Thyroid gland (tissue), 4 donors: ENCODE results near the gene ZDHHC8. TPM values are rescaled to one million over a fixed set of nuclear protein-coding genes. Genes with fewer than 3 reads are reported as not detected.

Experiments
- DNase-seq, 2 donors: peaks; one replicate each; pipeline ENCODE4 v3.0.0-alpha.2; 2019
- H3K27ac ChIP-seq, 3 donors: fragments of 200-600 bp; sonication (generic); 1 replicate in 2 of 3; 2 replicates in 1 of 3; pipeline ENCODE4 v1.5.1; 2016 to 2019; ENCODE audit warnings: mild to moderate bottlenecking in 1 of 3, moderate library complexity in 1 of 3
- H3K27me3 ChIP-seq: fragments of 200-600 bp; sonication (generic); one replicate; pipeline ENCODE4 v1.5.1; 2019
- H3K36me3 ChIP-seq, 2 donors: fragments of 200-600 bp; sonication (generic); one replicate each; pipeline ENCODE4 v1.5.1; 2016 to 2019
- H3K4me1 ChIP-seq, 2 donors: fragments of 200-600 bp; sonication (generic); one replicate each; pipeline ENCODE4 v1.5.1; 2017 to 2019
- H3K4me3 ChIP-seq, 3 donors: fragments of 200-600 bp; sonication (generic); replicated peaks in 1 of 3; 1 replicate in 2 of 3; 2 replicates in 1 of 3; pipeline ENCODE4 v1.5.1; 2016; ENCODE audit warnings: mild to moderate bottlenecking in 1 of 3
- H3K9me3 ChIP-seq: fragments of 200-600 bp; sonication (generic); one replicate; pipeline ENCODE4 v1.5.1; 2017
- CTCF ChIP-seq, 6 experiments: fragments of 200-600 bp in 3 of 6; fragments of 450-650 bp in 3 of 6; sonication (generic) in 3 of 6; IDR thresholded peaks; one replicate each; pipeline ENCODE4 v1.5.1; 2016 to 2019; ENCODE audit warnings: antibody characterized with exemption in 6 of 6, mild to moderate bottlenecking in 2 of 6, inconsistent platforms in 1 of 6, moderate library complexity in 1 of 6
- POLR2A ChIP-seq, 2 donors: fragments of 450-650 bp; IDR thresholded peaks; one replicate each; pipeline ENCODE4 v1.6.1; 2017; ENCODE audit warnings: antibody characterized with exemption in 2 of 2, mild to moderate bottlenecking in 2 of 2, moderate library complexity in 1 of 2
- WGBS, 2 donors: methylation state at CpG; one replicate each; pipeline ENCODE4 v1.1.5; 2017; 5-methylcytosine and 5-hydroxymethylcytosine counted together
- intact Hi-C: fragments of 100-400 bp; cut with DNase I; formaldehyde crosslinking; loops from one replicate; pipeline ENCODE4 v1.15.1; 2023
- total RNA-seq, 4 donors: library from RNA; depleted of rRNA; stranded (reverse); fragments of >200 nt; gene quantifications; one replicate each; pipeline ENCODE4 v1.2.3, GENCODE V29; 2016

The ZDHHC8 gene
- total RNA-seq, 4 donors from 2014 or later, result 13.4 to 22.4 (median 18.9) TPM

- Histone ChIP-seq H3K27me3 (no peaks in the 10 kb centered on the region), H3K9me3 (no peaks in the 10 kb centered on the region), H3K4me1 (peaks cover 42 to 44% of the 10 kb centered on the region in 2 donors), H3K36me3 (peaks cover 50 to 51% of the 10 kb centered on the region in 2 donors), H3K4me3 (no peak overlapping the region), H3K27ac (no peak overlapping the region)
- intact Hi-C loops, result no loop called here
- no peak for TF ChIP-seq CTCF (IDR thresholded peaks at IDR 0.05)
- TF ChIP-seq POLR2A (IDR thresholded peaks at IDR 0.05), result no peak
- 94 to 96% methylated on average over 20 of the region's 20 CpGs for WGBS, 2 donors
- no peak for DNase-seq
These were observed 46.0 kb upstream of the ZDHHC8 start for GRCh38 chr22:20085651-20086050.

GRCh38 chr22:20086101-20086599, 45.5 kb upstream of the ZDHHC8 start:
- intact Hi-C loops, result no loop called here

GRCh38 chr22:20086763-20087162, 44.8 kb upstream of the ZDHHC8 start:
- H3K27ac ChIP-seq, result no peak overlapping the region
- no peaks in the 10 kb centered on the region for H3K27me3 ChIP-seq
- no peak for DNase-seq
- intact Hi-C loops, result no loop called here
- TF ChIP-seq POLR2A (IDR thresholded peaks at IDR 0.05), result no peak
- TF ChIP-seq CTCF (IDR thresholded peaks at IDR 0.05), result no peak
- H3K9me3 ChIP-seq, result no peaks in the 10 kb centered on the region
- H3K4me1 ChIP-seq, result peaks cover 32 to 34% of the 10 kb centered on the region in 2 donors
- 95 to 99% methylated on average over 5 of the region's 5 CpGs for WGBS, 2 donors
- H3K36me3 ChIP-seq, result peaks cover 61 to 62% of the 10 kb centered on the region in 2 donors
- no peak overlapping the region for H3K4me3 ChIP-seq

More at GRCh38 chr22:20086101-20086599, 45.5 kb upstream of the ZDHHC8 start:
- Histone ChIP-seq H3K27me3 (no peaks in the 10 kb centered on the region), H3K9me3 (no peaks in the 10 kb centered on the region), H3K4me1 (peaks cover 38 to 40% of the 10 kb centered on the region in 2 donors), H3K27ac (no peak overlapping the region), H3K36me3 (peaks cover 55 to 56% of the 10 kb centered on the region in 2 donors), H3K4me3 (no peak overlapping the region)
- WGBS, 2 donors, result 90 to 92% methylated on average over 24 of the region's 24 CpGs
- DNase-seq, result no peak
- TF ChIP-seq CTCF (IDR thresholded peaks at IDR 0.05), result no peak
- TF ChIP-seq POLR2A (IDR thresholded peaks at IDR 0.05), result no peak

- no peaks in the 10 kb centered on the region for H3K27me3 ChIP-seq
- no peak overlapping the region for H3K4me3 ChIP-seq
- peaks cover 69 to 70% of the 10 kb centered on the region in 2 donors for H3K36me3 ChIP-seq
- no peak overlapping the region for H3K27ac ChIP-seq
- DNase-seq, result no peak
- peaks cover 25 to 27% of the 10 kb centered on the region in 2 donors for H3K4me1 ChIP-seq
- intact Hi-C loops, result no loop called here
- no peak for TF ChIP-seq CTCF (IDR thresholded peaks at IDR 0.05)
- TF ChIP-seq POLR2A (IDR thresholded peaks at IDR 0.05), result no peak
- no peaks in the 10 kb centered on the region for H3K9me3 ChIP-seq
- WGBS, 2 donors, result 86 to 92% methylated on average over 12 to 14 of the region's 14 CpGs
These were observed 44.0 kb upstream of the ZDHHC8 start for GRCh38 chr22:20087319-20088262.

GRCh38 chr22:20088263-20088648, 43.3 kb upstream of the ZDHHC8 start:
- 93 to 97% methylated on average over 6 to 7 of the region's 8 CpGs for WGBS, 2 donors

More at GRCh38 chr22:20088263-20088648, 43.3 kb upstream of the ZDHHC8 start:
- no peak overlapping the region for H3K27ac ChIP-seq
- DNase-seq, result no peak
- H3K9me3 ChIP-seq, result no peaks in the 10 kb centered on the region
- intact Hi-C loops, result no loop called here
- H3K36me3 ChIP-seq, result peaks cover 69 to 77% of the 10 kb centered on the region in 2 donors
- no peak overlapping the region for H3K4me3 ChIP-seq
- H3K4me1 ChIP-seq, result peaks cover 19 to 20% of the 10 kb centered on the region in 2 donors
- H3K27me3 ChIP-seq, result no peaks in the 10 kb centered on the region
- TF ChIP-seq POLR2A (IDR thresholded peaks at IDR 0.05), result no peak
- TF ChIP-seq CTCF (IDR thresholded peaks at IDR 0.05), result no peak
